K562 (cell line): ENCODE results near the gene KIF27.
"Not testable (repeated sequence)": the region's sequence is repeated elsewhere in the genome, so short reads cannot be mapped to it uniquely, and the experiment has no call there.

ENCODE experiments used
- CTCF ChIP-seq, 3 experiments: IDR thresholded peaks in 2 of 3; conservative IDR thresholded peaks in 1 of 3; 2 replicates each; pipeline ENCODE4 v1.5.1; 2011 to 2012; ENCODE audit warnings: low read length in 3 of 3, mild to moderate bottlenecking in 3 of 3, control low read depth in 2 of 3, improper control_type of control experiment in 1 of 3, inconsistent platforms in 1 of 3, low read depth in 1 of 3, mixed read lengths in 1 of 3, moderate library complexity in 1 of 3; ENCODE audit not compliant: insufficient read depth in 2 of 3
- GABPB1 ChIP-seq: sonication (generic); formaldehyde crosslinking; IDR thresholded peaks from 2 replicates; pipeline ENCODE4 v1.8.0; 2022; ENCODE audit warnings: mild to moderate bottlenecking, missing genetic modification reagents
- SREBF2 ChIP-seq: sonication (generic); formaldehyde crosslinking; IDR thresholded peaks from 2 replicates; pipeline ENCODE4 v1.4.0; 2020; ENCODE audit warnings: mild to moderate bottlenecking, missing genetic modification reagents
- ZFX ChIP-seq: sonication (generic); formaldehyde crosslinking; IDR thresholded peaks from 2 replicates; pipeline ENCODE4 v1.8.0; 2022; ENCODE audit warnings: mild to moderate bottlenecking, missing genetic modification reagents, moderate library complexity

GRCh38 chr9:83948096-83948495, 26.9 kb upstream of the KIF27 start:
- TF ChIP-seq SREBF2 (CRISPR knock-in tag); CTCF (IDR thresholded peaks at IDR 0.05 in 2 of 3, conservative IDR thresholded peaks at IDR 0.05 in 1 of 3; ENCODE audit: insufficient read depth in 2 of 3, low read depth in 1 of 3, low read length in 3 of 3); GABPB1 (CRISPR knock-in tag); ZFX (CRISPR knock-in tag): not testable (repeated sequence)
